Measurements from ENCODE around the gene MAEL.

GRCh38 chr1:167071286-167071685 is 82.2 kb downstream of the MAEL start:
- no peak for TF ChIP-seq RELA (CRISPR knock-in tag; IDR thresholded peaks at IDR 0.05)
- TF ChIP-seq MXI1 (IDR thresholded peaks at IDR 0.05; ENCODE audit: borderline replicate concordance, low read depth, low read length), result no peak
- no peak for TF ChIP-seq CTCF (CRISPR knock-in tag; IDR thresholded peaks at IDR 0.05)
- no peak for TF ChIP-seq SP1 (IDR thresholded peaks at IDR 0.05)
- TF ChIP-seq SP1 (CRISPR knock-in tag; IDR thresholded peaks at IDR 0.05), result no peak
- TF ChIP-seq RXRB (CRISPR knock-in tag; IDR thresholded peaks at IDR 0.05; ENCODE audit: borderline replicate concordance), result no peak
- no peak for TF ChIP-seq ZNF24 (IDR thresholded peaks at IDR 0.05)
- no peak for TF ChIP-seq MTF1 (CRISPR knock-in tag; IDR thresholded peaks at IDR 0.05)
- TF ChIP-seq AKNA (CRISPR knock-in tag; IDR thresholded peaks at IDR 0.05; ENCODE audit: borderline replicate concordance), result no peak

All from HepG2 (cell line).